Testis (tissue), 3 donors: ENCODE data around the gene MYADML2. TPM values are rescaled to one million over a fixed set of nuclear protein-coding genes. Genes with fewer than 3 reads are reported as not detected.

ENCODE experiments used
- DNase-seq: peaks from one replicate; pipeline ENCODE4 v3.0.0-alpha.2; 2019
- H3K27ac ChIP-seq, 2 donors: fragments of 200-600 bp; sonication (generic); one replicate each; pipeline ENCODE4 v1.5.1; 2019
- H3K27me3 ChIP-seq: fragments of 200-600 bp; sonication (generic); one replicate; pipeline ENCODE4 v1.5.1; 2019
- H3K36me3 ChIP-seq: fragments of 200-600 bp; sonication (generic); one replicate; pipeline ENCODE4 v1.5.1; 2017; ENCODE audit warnings: low read depth; ENCODE audit errors: missing control alignments
- H3K4me1 ChIP-seq: fragments of 200-600 bp; sonication (generic); one replicate; pipeline ENCODE4 v1.5.1; 2019
- H3K4me3 ChIP-seq, 2 donors: fragments of 200-600 bp; sonication (generic); one replicate each; pipeline ENCODE4 v1.5.1; 2017 to 2019
- H3K9me3 ChIP-seq: fragments of 200-600 bp; sonication (generic); one replicate; pipeline ENCODE4 v1.5.1; 2017
- POLR2A ChIP-seq: fragments of 450-650 bp; IDR thresholded peaks from one replicate; pipeline ENCODE4 v1.6.1; 2017; ENCODE audit warnings: antibody characterized with exemption, mild to moderate bottlenecking, moderate library complexity
- whole genome bisulfite sequencing, 2 donors: methylation state at CpG; one replicate each; pipeline ENCODE4 v1.1.5; 2018; 5-methylcytosine and 5-hydroxymethylcytosine counted together
- intact Hi-C: fragments of 100-400 bp; cut with DNase I; formaldehyde crosslinking; loops from one replicate; pipeline ENCODE4 v1.15.1; 2023; ENCODE audit warnings: low total_unique reads
- polyA plus RNA-seq: library from polyadenylated mRNA; stranded (reverse); fragments of 350-450 nt; fragmentation: Illumina TruSeq; extraction: RNeasy Lipid Tissue Mini Kit (QIAGEN cat#74804); gene quantifications from one replicate; pipeline ENCODE4 v1.2.3, GENCODE V29; 2014; ENCODE audit warnings: low read depth, low replicate concordance; ENCODE audit not compliant: insufficient read depth
- total RNA-seq, 2 donors: library from RNA; depleted of rRNA; stranded (reverse); fragments of >200 nt; gene quantifications; one replicate each; pipeline ENCODE4 v1.2.3, GENCODE V29; 2016
- TF ChIP-seq, protein P1 (sequence below), 3 experiments: fragments of 450-650 bp in 2 of 3; fragments of 200-600 bp in 1 of 3; sonication (generic) in 1 of 3; IDR thresholded peaks; one replicate each; pipeline ENCODE4 v1.5.1; 2016 to 2019; ENCODE audit warnings: antibody characterized with exemption in 3 of 3, mild to moderate bottlenecking in 2 of 3, moderate library complexity in 1 of 3

MYADML2 gene
- total and polyA plus RNA-seq, 3 donors from 2014 or later = 0.16 to 0.57 (median 0.25) TPM

- Histone ChIP-seq H3K27ac (no peak overlapping the region), H3K36me3 (no peaks in the 10 kb centered on the region), H3K9me3 (no peaks in the 10 kb centered on the region), H3K27me3 (no peaks in the 10 kb centered on the region), H3K4me1 (peaks cover 16% of the 10 kb centered on the region), H3K4me3 (no peak overlapping the region)
- DNase-seq = no peak
- TF ChIP-seq, protein P1, sequence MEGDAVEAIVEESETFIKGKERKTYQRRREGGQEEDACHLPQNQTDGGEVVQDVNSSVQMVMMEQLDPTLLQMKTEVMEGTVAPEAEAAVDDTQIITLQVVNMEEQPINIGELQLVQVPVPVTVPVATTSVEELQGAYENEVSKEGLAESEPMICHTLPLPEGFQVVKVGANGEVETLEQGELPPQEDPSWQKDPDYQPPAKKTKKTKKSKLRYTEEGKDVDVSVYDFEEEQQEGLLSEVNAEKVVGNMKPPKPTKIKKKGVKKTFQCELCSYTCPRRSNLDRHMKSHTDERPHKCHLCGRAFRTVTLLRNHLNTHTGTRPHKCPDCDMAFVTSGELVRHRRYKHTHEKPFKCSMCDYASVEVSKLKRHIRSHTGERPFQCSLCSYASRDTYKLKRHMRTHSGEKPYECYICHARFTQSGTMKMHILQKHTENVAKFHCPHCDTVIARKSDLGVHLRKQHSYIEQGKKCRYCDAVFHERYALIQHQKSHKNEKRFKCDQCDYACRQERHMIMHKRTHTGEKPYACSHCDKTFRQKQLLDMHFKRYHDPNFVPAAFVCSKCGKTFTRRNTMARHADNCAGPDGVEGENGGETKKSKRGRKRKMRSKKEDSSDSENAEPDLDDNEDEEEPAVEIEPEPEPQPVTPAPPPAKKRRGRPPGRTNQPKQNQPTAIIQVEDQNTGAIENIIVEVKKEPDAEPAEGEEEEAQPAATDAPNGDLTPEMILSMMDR (IDR thresholded peaks at IDR 0.05) = no peak
- TF ChIP-seq POLR2A = no peak
- intact Hi-C loops = no loop called here
- 96 to 100% methylated on average over 1 to 15 of the region's 26 CpGs for WGBS, 2 donors
Observed at GRCh38 chr17:81907219-81908145, 39.6 kb downstream of the MYADML2 start.

DNA sequence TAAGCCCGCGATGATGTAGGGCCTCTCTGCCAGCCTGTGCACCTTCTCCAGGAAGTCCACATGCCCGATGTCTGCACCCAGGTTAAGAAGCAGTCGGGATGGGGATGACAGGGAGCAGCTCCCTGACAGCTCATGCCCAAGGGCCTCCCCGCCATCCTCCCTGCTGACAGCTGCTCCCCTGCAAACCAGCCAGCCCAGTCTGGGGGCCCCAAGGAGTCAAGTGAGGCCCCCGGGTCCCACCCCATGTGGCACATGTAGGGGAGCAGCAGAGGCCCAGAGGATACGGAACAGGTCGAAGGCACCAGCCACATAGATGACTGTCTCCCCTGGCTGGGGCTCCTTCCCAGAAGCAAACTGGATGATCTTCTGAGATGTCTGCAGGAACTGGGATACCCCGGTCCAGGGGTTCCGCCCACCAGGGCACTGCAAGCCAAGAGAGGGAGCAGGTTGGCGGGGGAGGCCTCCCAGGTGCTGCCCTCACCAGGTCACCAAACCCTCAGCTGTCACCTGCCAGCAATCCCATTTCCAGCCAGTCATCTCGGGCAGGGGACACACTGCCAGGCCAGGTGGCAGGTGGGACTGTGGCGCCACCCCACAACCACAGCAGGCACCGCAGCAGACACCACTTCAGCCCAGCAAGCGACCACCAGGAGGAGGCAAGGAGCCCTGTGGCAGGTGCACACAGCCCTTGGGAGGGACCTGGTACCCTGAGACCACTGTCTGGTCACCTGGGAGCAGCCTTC, 40.4 kb downstream of the MYADML2 start:
- H3K36me3 ChIP-seq = no peaks in the 10 kb centered on the region
- no peak overlapping the region for H3K4me3 ChIP-seq
- intact Hi-C loops = no loop called here
- WGBS, 2 donors = 89 to 94% methylated on average over 7 to 15 of the region's 15 CpGs
- H3K27me3 ChIP-seq = no peaks in the 10 kb centered on the region
- H3K27ac ChIP-seq = no peak overlapping the region
- H3K9me3 ChIP-seq = no peaks in the 10 kb centered on the region
- TF ChIP-seq POLR2A = no peak
- TF ChIP-seq, protein P1 (IDR thresholded peaks at IDR 0.05) = no peak
- peaks cover 15% of the 10 kb centered on the region for H3K4me1 ChIP-seq
- no peak for DNase-seq

DNA sequence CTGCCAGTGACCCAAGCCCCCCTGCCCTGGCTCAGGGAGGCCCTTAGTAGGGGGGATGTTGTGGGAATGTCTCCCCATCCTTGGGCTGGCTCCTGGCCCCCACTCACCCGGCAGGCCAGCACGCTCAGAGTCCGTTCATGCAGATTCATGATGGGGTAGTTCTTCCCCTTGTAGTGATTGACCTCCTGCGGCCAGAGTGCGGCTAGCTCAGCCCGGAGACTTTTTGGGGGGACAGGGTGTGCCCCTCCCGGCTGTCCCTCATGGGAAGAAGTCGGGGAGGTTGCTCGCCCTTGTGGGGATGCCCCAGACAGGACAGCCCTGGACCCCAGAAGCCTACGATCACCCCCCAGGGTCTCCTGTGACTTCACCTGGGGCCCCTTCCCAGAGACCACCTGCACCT, 41.0 kb downstream of the MYADML2 start:
- no peaks in the 10 kb centered on the region for H3K27me3 ChIP-seq
- WGBS, 2 donors = 94% methylated on average over 7 of the region's 10 CpGs; no CpG with 5 or more reads in 1 of the 2 donors
- H3K9me3 ChIP-seq = no peaks in the 10 kb centered on the region
- no peaks in the 10 kb centered on the region for H3K36me3 ChIP-seq
- no peak for TF ChIP-seq POLR2A
- no peak overlapping the region for H3K4me3 ChIP-seq
- intact Hi-C loops = no loop called here
- H3K4me1 ChIP-seq = peaks cover 13% of the 10 kb centered on the region
- no peak overlapping the region for H3K27ac ChIP-seq
- no peak for DNase-seq

- H3K27me3 ChIP-seq = no peaks in the 10 kb centered on the region
- DNase-seq = no peak
- no peak overlapping the region for H3K27ac ChIP-seq
- TF ChIP-seq, protein P1 (IDR thresholded peaks at IDR 0.05) = no peak
- no peak for TF ChIP-seq POLR2A
- intact Hi-C loops = no loop called here
- no peaks in the 10 kb centered on the region for H3K9me3 ChIP-seq
- WGBS, 2 donors = 89 to 96% methylated on average over 8 to 16 of the region's 16 CpGs
- peaks cover 11% of the 10 kb centered on the region for H3K4me1 ChIP-seq
- H3K4me3 ChIP-seq = no peak overlapping the region
- no peaks in the 10 kb centered on the region for H3K36me3 ChIP-seq
Observed at GRCh38 chr17:81905424-81905875, 41.6 kb downstream of the MYADML2 start.
